HG02943 (cell line): ENCODE data around the gene FAM229B.
"Not testable (repeated sequence)": the region's sequence is repeated elsewhere in the genome, so short reads cannot be mapped to it uniquely, and the experiment has no call there.

Experiments
- ATAC-seq: cut with Tn5 transposase; IDR thresholded peaks from one replicate; pipeline ENCODE4 v1.9.1; 2021; ENCODE audit warnings: mild to moderate bottlenecking, low read depth, moderate library complexity; ENCODE audit not compliant: unreplicated experiment

The FAM229B gene

GRCh38 chr6:112087136-112087911 lies at the start of gene FAM229B, which contains the start of gene TUBE1:
FAM229B (plus strand) TSS chr6:112087591; CDS start chr6:112099284, 11,693 bp downstream.
TUBE1 (minus strand) TSS chr6:112087482; CDS start chr6:112087434, 48 bp downstream.
- ATAC-seq: peak; percentile 98

- no peak for ATAC-seq
Measured at GRCh38 chr6:112037783-112038216, 49.6 kb upstream of the FAM229B start.

GRCh38 chr6:112038268-112038667 lies 49.1 kb upstream of the FAM229B start:
- no peak for ATAC-seq

- no peak for ATAC-seq
Measured at GRCh38 chr6:112038756-112039430, 48.5 kb upstream of the FAM229B start.

GRCh38 chr6:112039431-112039770 lies 48.0 kb upstream of the FAM229B start:
- no peak for ATAC-seq

- no peak for ATAC-seq
Measured at GRCh38 chr6:112040956-112041355, 46.4 kb upstream of the FAM229B start.

- no peak for ATAC-seq
Measured at GRCh38 chr6:112041535-112041934, 45.9 kb upstream of the FAM229B start.

- peak; percentile 93 for ATAC-seq
Measured at GRCh38 chr6:112043032-112044007, 44.1 kb upstream of the FAM229B start.

GRCh38 chr6:112044196-112044595 lies 43.2 kb upstream of the FAM229B start:
- no peak for ATAC-seq

GRCh38 chr6:112044856-112045255 lies 42.5 kb upstream of the FAM229B start:
- no peak for ATAC-seq

- not testable (repeated sequence) for ATAC-seq
Measured at GRCh38 chr6:112047523-112047922, 39.9 kb upstream of the FAM229B start.

GRCh38 chr6:112049026-112049799 lies 38.2 kb upstream of the FAM229B start:
- ATAC-seq: no peak

GRCh38 chr6:112049996-112050395 lies 37.4 kb upstream of the FAM229B start:
- no peak for ATAC-seq

GRCh38 chr6:112050429-112050828 lies 37.0 kb upstream of the FAM229B start:
- no peak for ATAC-seq

- not testable (repeated sequence) for ATAC-seq
Measured at GRCh38 chr6:112051251-112051740, 36.1 kb upstream of the FAM229B start.

GRCh38 chr6:112054001-112054400 lies 33.4 kb upstream of the FAM229B start, which contains the start of gene CCN6:
CCN6 (plus strand) TSS chr6:112054104; CDS start chr6:112054358, 254 bp downstream.
- ATAC-seq: no peak

GRCh38 chr6:112054555-112055190 lies 32.7 kb upstream of the FAM229B start:
- ATAC-seq: no peak

- ATAC-seq: no peak
Measured at GRCh38 chr6:112058243-112059032, 29.0 kb upstream of the FAM229B start.
